Muscle of back (tissue), 13 donors: Measurements from ENCODE around the gene MCM5. TPM values are rescaled to one million over a fixed set of nuclear protein-coding genes. Genes with fewer than 3 reads are reported as not detected.
A peak's percentile ranks its signal among the peaks of the same experiment; 100 is the strongest.
"Not testable (repeated sequence)": the region's sequence is repeated elsewhere in the genome, so short reads cannot be mapped to it uniquely, and the experiment has no call there.

Experiments
- DNase-seq, 3 donors: peaks; one replicate each; pipeline versions ENCODE4 v3.0.0 to v3.0.0-alpha.2; 2013
- long read RNA-seq, 9 donors: transcript quantifications; one replicate each; lab custom pipeline, GENCODE V29; 2026
- polyA plus RNA-seq, 10 donors: library from polyadenylated mRNA; unstranded; fragments of 120-200 nt; gene quantifications; one replicate each; pipeline ENCODE4 v1.2.1, GENCODE V29; 2013; ENCODE audit not compliant: insufficient read length in 10 of 10

The MCM5 gene
- polyA plus RNA-seq = 10 to 100 TPM; 24.0 to 52.3 (median 31.3) TPM
- long read RNA-seq, donor 1, transcript MCM5-201 (17 exons, 3,534 nt) = major isoform, 6 of 6 reads
- long read RNA-seq, donor 1, partial matches to known transcripts = 0 of 6 reads
- long read RNA-seq, donor 1, other reads (novel, unspliced or antisense) = 0 of 6 reads
- long read RNA-seq, donor 2, partial matches to known transcripts = 0 of 4 reads
- long read RNA-seq, donor 2, other reads (novel, unspliced or antisense) = 0 of 4 reads
- long read RNA-seq, donor 3 = 0 reads
- long read RNA-seq, donor 4, partial matches to known transcripts = 0 of 2 reads
- long read RNA-seq, donor 4, other reads (novel, unspliced or antisense) = 0 of 2 reads
- long read RNA-seq, donor 5, transcript MCM5-201 (17 exons, 3,534 nt) = major isoform, 11 of 11 reads
- long read RNA-seq, donor 5, partial matches to known transcripts = 0 of 11 reads
- long read RNA-seq, donor 5, other reads (novel, unspliced or antisense) = 0 of 11 reads
- long read RNA-seq, donor 6, transcript MCM5-201 (17 exons, 3,534 nt) = major isoform, 8 of 14 reads
- long read RNA-seq, donor 6, partial matches to known transcripts = 6 of 14 reads
- long read RNA-seq, donor 6, other reads (novel, unspliced or antisense) = 0 of 14 reads
- long read RNA-seq, donor 7, transcript MCM5-201 (17 exons, 3,534 nt) = major isoform, 7 of 7 reads
- long read RNA-seq, donor 7, partial matches to known transcripts = 0 of 7 reads
- long read RNA-seq, donor 7, other reads (novel, unspliced or antisense) = 0 of 7 reads
- long read RNA-seq, donor 8, partial matches to known transcripts = 0 of 2 reads
- long read RNA-seq, donor 8, other reads (novel, unspliced or antisense) = 0 of 2 reads
- long read RNA-seq, donor 9 = 0 reads

DNA sequence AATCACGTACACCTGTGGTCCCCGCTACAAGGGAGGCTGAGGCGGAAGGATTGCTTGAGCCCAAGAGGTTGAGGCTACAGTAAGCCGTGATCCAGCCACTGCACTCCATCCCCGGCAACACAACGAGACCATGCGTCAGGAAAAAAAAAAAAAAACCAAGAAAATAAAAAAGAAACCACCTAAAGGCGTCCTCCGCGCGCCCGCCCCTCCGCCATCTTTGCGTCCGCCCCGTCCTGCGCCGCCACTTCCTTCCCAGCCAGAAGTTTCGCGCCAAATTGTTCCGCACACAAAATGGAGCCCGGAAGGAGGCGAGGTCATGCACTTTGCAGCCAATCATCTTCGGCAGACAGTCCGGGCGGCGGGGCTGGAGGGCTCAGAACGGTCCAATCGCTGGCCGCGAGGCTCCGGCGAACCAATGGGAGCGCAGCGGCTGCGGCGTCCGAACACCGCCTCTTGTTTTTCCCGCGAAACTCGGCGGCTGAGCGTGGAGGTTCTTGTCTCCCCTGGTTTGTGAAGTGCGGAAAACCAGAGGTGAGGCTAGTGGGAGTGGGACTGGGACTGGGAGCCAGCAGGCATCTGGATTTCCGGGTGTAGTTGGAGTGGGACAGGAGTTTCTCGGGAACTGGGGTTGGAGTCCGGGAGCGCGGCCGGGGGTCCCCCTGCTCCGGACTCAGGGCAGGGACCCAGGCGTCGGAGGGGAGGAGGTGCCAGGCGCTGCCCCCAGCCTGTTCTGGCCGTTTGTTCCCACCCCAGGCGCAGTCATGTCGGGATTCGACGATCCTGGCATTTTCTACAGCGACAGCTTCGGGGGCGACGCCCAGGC lies at the start of gene MCM5:
MCM5 (plus strand) TSS at position 463 of the 823 bp plus-strand sequence; CDS start at position 762, 299 bp downstream.
- DNase-seq = peak; percentile 98 to 99 (median 99)

DNA sequence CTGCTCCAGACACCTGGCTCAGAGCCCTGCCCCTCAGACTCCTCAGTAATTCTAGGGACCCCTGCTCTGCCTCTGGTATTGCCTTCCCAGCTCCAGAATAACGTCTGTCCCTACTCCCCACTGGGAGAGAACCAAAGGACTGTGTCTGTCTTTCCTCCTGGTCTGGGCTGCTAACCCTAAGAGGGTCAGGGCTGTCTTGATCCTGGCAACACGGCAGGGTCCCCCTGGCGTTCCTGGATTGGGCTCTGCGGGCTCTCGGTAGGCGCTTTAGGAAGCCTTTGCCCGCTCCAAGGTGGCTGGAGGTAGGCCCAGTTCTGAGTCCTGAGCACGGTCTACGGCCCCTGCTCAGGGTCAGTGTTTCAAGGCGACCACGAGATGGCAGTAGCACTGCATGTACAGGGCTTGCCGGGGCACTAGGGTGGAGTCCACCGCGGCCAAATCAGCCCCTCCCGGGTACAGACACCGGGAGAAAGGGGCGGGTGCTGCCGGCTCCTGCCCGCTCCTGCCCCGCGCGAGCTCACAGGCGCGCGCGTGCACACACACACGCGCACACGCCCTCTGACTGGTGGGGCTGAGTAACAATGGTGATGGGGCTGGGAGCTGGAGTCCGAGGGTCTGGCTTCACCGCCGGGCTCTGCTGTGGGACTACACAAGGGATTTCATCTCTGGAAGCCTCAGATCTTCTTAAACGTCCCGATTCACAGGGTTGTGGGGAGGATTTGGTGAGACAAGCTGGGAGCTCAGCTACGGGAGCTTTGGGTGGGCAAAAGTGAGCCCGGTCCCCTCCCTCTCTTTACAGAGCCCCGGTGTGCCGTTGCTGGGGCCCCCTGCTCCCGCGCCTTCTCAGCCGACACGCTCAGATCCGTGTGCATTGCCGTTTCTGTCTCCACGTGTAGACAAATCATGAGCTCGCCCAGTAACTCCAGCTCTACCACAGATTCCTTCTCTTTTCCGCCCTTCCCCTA lies 49.1 kb upstream of the MCM5 start:
- DNase-seq = peak; percentile 90 to 96 (median 93)

DNA sequence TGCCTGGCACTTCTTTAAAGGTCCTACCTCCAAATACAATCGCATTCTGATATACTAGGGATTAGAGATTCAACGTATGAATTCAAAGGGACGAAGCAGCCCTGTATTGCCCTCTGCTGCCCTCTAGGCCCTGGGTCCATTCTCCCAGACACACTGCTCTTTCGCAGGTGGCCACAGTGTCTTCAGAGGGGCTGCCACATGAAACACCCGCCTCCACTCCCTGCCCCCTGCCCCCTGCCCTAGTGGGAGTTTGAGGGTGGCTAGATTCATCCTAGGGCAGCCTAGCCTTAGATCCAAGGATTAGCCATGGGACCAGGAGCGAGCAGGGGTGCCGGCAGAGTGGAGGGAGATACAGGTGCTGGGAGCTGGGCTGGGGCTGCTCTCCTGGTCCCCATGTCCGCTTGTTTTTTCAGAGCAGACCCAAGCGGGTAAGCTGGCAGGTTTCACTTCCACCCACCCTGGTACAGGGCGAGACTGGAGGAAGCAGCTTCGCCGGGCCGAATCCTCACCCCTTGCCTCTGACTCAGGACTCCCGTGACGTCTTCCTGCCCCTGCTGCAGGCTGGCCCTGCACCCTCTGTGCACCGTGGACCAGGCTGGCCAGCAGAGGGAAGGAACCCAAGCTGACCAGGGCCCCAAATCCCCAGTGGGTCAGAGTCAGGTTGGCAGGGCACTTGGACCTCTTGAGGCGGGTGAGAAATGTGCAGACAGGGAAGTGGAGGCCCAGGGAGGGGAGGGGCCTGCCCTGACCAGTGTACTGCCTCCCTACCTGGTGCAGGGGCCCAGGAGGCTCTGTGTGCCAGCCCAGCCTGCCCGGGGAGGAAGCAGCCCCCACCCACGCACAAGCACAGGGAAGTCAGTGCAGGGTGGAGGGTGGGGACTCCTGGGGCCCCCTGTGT lies 47.5 kb upstream of the MCM5 start:
- DNase-seq = peak in 1 of 3 donors; percentile 65

DNA sequence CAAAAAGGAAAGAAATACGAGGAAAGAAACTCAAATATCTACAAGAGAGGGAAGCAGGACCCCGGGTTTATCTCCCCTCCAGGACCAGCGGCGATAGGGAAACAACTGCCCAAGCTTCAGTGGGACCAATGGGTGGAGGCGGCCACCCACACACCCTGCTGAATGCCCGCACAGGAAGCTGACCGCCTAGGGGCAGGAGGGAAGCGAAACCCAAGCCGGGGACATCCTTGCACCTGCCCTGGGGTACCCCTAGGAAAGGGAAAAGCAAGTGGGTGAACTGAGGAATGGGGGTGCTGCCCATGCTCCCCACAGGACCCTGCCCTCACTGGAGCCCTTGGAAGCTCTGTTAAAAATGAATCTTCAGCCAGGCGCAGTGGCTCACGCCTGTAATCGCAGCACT lies 46.6 kb upstream of the MCM5 start:
- DNase-seq = no peak

DNA sequence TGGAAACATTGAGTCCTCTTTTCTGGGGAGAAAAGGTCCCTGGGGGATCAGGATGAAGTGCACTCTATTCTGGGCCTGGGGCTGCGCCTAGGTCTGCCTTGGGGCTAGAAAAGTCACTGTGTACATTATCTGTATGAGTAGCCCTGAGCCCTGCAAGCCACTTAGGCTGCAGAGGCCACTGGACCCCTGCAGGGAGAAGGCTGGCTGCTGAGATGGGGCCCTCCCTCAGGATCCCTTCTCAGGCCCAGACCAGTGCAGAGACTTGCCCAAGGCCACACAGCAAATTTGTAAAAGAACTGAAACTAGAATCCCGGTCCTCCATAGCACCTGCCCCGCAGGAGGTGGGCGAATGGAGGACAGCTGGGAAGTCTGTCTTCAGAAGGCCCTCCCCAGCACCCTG lies 45.9 kb upstream of the MCM5 start:
- DNase-seq = no peak

DNA sequence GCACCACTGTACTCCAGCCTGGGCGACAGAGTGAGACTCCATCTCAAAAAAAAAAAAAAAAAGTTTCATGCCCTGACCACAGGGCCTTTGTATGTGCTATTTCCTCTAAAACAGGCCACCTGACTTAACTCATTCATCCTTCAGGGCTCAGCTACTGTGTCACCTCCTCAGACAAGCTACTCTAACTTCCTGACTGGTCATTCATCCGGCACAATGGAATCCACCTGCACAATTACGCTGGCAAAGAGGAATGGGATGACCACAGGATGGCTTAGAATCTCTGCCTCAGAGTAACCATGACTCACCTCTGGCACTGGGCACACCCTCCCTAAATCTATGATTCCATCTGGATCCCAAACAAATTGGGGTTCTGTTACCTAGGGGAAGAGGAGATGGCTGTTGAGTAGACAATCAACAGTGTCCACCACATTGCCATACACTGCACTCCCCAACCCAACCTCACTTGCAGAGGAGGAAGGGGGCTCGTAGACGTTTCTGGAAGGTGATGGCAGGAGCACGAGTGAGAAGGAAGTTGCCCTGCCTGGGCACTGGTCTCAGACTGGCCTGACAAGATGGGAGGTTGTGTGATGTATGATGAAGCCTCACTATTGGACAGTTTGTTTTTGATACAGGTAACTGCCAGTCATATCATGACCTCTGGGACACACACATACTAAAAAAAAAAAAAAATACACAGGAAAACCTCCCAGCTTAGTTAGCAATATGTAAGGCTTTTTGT lies 41.9 kb upstream of the MCM5 start:
- no peak for DNase-seq

DNA sequence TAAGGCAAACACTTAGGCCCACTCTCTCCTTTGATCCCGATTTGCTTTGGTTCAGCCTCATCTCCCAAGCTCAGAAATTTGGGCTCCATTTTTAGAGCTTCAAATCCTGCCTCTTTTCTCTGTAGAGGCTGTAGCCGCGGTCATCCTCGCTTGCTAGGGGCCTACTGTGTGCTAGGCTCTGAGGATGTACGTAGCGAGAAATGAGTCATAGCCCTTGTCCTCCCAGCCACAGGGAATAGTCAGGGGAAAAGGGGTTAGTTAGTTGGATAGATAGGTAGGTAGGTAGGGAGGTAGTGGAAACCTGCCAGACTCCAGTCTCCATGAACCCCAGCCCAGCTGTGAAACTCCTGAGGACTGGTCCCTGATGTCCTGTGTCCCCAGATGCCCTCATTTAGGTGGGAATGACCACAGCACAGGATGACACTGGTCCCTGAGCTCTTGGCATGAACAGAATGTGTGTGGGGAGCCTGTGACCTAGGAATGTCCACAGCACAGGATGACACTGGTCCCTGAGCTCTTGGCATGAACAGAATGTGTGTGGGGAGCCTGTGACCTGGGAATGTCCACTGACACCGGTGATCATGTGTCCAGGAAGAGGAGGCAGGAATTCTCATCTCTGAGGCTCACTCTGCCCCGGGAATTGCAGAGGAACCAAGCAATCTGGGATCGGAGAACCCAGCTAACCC lies 40.4 kb upstream of the MCM5 start:
- no peak for DNase-seq

DNA sequence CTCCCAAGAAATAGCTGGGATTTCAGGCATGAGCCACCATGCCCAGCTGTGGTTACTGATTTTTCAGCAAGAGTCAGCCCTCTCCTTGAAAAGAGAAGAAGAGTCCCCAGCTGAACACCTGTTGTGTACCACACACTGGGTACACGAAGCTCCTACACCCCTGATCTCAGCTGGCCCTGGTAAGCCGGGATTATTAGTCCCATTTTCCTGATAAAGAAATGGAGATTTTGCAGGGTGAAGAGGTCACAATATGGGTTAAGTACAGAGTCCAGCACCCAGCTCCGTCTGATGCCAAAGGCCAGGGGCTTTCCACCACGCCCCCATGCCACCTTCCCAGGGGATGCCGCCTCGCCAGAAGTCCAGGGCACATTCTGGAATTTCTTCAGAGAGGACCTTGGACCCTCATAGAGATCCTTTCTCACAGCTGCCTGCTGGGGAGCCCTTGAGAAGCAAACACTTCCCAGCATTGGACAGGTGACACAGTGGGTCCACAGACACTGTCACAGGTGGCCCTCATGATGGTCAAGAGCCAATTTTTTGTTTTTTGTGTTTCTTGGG lies 38.9 kb upstream of the MCM5 start:
- no peak for DNase-seq

DNA sequence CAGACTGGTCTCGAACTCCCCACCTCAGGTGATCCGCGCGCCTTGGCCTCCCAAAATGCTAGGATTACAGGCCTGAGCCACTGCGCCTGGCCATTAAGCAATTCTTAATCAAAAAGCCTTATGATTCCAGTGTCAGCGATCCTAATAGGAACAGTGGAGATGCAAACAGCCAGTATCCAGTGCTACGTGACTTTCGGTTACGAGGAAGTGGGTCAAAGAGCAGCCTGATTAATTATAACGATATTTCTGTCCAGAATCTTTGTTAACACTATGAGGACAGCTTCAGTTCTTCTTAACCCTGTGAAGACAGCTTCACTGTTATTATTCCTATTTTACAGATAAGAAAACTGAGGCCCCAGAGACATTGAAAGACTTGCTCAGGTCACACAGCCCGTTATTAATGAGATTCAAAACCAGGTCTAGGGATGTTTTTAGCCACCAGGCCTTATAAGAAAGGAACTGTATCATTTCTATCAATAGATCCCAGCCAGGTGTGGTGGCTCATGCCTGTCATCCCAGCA lies 36.3 kb upstream of the MCM5 start:
- DNase-seq = no peak

DNA sequence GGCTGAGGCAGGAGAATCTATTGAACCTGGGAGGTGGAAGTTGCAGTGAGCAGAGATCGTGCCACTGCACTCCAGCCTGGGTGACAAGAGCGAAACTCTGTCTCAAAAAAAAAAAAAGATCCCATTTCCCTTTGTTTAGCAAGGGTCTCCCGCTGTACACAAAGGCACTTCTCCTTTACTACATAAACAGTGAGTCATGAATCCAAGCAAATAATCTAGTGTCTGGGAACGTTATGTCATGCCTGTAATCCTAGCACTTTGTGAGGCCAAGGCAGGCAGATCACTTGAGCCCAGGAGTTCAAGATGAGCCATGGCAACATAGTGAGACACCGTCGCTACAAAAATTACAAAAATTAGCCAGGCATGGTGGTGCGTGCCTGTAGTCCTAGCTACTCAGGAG lies 35.7 kb upstream of the MCM5 start:
- not testable (repeated sequence) for DNase-seq

DNA sequence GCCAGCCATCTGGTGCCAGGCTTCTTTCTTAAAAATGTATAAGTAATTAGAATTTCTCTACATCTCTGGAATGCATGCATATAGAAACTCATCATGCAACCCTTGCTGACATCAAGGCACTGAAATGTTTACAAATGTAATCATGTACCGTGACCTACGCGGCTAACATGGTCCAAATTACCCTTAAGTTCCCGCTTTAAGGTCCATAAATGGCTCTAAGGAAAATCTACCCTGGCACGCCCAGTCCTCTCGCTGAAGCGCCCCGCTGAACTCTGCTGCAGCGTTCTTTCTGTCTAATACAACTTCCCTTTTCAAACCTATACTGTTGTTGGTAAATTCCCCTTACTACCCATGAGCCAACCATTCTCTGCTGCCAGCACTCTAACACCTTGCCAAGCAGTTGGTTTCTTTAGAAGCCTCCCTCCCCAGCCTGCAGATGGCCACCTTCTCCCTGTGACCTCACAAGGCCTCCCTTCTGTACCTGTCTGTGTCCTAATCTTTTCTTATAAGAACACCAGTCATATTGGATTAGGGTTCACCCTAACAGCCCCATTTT lies 32.5 kb upstream of the MCM5 start:
- no peak for DNase-seq

DNA sequence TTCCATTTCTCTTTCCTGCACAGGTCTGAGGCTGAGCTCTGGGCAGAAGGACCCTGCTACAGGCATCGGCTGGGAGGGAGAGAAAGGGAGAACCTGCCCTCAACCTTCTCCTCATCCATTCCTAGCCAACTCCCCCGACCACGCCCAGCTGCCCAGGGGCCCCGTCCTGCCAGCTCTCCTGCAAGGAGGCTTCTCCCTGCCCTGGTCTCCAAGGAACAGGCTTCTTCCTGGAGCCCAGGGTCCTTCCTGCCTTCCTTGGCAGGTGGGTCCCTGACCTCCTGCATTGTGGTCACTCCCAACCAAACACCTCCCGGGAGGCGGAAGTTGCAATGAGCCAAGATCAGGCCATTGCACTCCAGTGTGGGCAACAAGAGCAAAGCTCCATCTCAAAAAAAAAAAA lies 31.6 kb upstream of the MCM5 start:
- DNase-seq = no peak

DNA sequence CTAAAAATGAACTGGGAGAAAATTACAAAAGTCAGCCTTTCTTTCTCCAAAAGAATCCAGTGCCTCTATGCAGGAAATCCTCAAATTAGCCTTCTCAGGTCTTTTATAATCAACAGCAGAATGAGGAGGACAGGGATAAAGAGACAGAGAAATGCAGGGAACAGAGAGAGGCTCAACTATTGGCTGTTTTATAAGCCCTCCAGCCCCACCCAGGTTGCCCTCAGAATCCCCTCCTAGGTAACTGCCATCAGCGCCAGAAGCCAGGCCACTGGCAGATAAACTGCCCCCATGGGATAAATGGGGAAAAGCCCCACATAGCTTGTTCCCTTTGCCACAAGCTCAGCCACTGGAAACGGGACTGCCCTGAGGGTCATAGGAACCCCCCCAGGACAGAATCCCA lies 29.9 kb upstream of the MCM5 start:
- no peak for DNase-seq

DNA sequence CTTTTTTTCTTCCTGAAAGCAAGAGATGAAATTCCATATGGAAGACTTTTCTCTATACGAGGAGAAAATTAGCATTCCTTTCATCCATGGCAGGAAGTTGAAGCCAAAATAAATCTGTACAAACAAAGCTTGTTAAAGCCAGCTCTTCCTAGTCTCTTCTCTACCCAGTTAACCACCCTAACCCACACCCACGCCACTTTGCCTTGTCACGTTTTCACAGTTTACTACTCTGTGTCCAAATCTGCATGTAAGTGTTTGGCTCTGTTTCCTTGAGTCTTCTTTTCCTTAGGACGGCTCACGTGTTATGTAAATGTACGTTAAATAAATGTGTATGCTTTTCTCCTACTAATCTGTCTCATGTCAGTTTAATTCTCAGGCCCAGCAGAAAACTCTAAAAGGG lies 26.2 kb upstream of the MCM5 start:
- no peak for DNase-seq

DNA sequence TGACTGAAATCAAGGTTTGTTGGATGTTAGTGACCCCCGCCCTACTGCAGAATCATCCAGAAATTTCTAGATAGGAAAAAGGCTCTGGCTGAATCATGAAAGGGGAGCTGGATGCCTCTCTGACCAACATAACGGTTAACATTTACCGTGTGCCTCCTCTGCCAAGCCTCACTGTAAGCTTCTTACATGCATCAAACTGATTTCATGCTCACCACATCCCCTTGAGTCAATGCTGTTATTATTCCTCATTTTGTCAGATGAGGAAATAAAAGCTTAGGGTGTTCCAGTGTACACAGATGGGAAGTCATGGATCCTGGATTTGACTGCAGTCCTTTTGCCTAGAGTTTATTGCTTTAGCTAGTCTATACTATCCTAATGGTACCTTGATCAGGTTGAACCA lies 24.9 kb upstream of the MCM5 start:
- DNase-seq = no peak

DNA sequence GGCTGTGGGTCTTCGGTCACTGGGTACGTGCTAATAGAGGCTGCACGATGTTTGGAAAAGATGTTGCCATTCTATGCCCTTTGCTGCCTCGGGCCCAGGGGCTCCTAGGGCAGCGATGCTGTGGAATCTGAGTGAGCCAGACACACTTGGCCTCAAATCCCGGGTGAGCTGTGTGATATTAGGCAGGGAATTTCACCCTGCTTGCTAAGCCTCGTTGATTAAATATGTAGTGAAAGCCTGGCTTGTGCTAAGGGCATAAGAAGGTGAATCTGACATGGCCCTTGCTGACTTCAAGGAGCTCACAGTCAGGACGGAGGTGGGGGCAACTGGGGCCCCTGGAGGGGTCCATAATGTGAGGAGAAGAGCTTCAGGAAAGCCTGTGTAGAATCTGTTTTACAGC lies 24.4 kb upstream of the MCM5 start:
- no peak for DNase-seq

DNA sequence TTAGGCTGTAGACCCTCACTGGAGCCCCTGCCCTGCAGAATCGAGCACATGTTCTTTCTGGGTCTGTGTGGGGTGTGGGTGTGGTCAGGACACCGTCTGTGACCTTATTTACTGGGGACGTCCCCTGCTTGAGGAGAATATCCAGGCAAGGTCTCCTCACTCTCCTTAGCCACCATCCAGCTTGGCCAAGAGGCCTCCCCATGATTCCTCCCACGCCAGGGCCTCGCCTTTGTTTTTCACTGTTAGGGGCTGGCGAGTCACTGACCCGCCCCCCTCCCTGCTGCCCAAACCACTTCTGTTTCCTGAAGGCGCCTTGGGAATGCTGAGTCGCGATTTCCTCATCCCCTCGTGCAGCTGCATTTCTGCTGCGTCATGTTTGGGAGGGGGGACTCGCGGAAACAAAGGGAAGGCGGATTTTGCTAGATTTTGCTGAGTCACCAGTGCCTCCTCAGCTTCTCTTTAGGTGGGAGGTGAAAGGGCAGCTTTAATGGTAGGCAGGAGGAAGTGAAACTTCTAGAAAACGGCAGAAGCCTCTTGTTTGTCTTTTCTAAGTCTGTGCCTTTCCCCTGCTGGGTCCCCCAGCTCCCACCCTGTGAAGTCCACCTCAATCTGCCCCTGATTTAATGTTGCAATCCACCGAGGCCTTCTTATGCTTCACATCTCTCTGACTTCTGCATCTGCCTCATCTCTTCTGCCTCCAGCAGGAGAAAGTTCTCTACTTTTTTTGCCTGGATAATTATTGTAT lies 23.0 kb upstream of the MCM5 start:
- DNase-seq = peak; percentile 94 to 98 (median 98)
